HG02943 (cell line): ENCODE results near the gene TSFM.

Source experiments
- ATAC-seq: cut with Tn5 transposase; IDR thresholded peaks from one replicate; pipeline ENCODE4 v1.9.1; 2021; ENCODE audit warnings: mild to moderate bottlenecking, low read depth, moderate library complexity; ENCODE audit not compliant: unreplicated experiment

Gene TSFM

GRCh38 chr12:57829025-57829777 lies 46.6 kb downstream of the TSFM start:
- no peak for ATAC-seq

- ATAC-seq = no peak
Observed at GRCh38 chr12:57830393-57830792, 47.8 kb downstream of the TSFM start.

DNA sequence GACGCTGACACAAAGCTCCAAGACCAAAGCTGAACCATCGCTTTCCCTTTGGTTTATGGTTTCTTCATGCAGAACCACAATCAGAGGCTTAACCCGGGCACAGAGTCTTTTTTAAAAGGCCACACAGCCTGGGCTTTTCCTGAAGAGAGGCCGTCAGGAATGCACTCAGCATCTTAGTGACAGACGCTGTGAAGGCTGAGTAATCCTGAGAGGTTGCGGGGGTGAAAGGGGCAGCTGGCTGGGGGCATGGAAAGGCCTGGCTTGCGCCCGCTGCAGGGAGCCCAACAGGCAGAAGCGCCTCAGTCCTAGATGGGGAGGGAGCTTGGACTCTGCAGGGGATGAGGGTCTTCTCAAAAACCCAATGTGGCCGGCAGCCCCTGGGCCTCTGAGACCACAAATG lies 50.4 kb downstream of the TSFM start:
- ATAC-seq = no peak

DNA sequence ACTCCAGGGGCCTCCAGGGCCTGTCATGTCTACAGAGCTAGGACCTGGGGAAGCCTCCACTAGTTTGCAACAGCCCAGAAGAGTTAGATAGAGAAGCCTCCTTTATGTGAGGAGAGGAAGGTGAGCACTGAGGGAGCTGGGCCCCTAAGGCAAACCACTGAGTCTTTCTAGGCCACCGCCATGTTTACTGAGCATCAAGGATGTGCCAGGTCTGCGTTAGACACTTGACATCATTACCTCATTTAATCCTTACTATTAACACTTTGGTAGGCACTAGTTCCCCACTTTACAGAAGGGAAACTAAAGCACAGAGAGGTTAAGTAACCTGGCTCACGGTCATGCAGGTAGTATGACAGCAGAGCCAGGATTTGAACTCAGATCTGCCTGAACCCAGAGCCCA lies 51.1 kb downstream of the TSFM start:
- no peak for ATAC-seq

DNA sequence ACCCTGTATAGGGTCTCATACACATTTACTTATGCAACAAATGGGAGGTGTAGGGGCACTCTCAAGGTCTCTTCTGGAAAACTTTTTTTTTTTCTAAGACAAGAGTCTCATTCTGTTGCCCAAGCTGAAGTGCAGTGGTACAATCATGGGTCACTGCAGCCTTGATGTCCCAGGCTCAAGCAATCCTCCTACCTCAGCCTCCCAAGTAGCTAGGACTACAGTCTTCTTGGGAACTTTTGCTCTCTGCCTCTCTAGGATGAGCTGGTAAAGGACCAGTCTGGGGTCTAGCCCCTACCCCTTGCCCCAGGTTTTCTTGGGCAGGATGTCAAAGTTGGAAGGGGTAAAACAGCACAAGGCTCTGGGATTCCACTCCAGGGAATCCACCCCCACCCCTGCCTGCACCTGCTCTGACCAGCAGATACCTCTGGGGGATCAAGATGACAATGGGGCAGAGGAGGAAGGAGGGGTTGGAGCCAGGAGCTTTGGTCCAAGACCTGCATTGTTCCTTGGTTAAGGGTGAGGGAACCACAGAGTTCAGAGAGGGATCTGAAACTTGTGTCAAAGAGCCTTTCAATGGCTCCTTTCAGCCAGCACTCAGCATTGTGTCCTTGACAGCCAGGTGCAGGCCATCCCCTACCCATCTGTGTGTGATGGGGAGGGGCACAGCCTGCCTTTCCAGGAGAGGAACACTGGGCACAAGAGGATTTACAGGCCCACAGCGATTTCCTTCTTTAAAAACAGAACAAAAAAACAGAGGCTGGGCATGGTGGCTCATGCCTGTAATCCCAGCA lies 51.7 kb downstream of the TSFM start:
- no peak for ATAC-seq

- no peak for ATAC-seq
Observed at GRCh38 chr12:57835366-57836288, 53.0 kb downstream of the TSFM start.

DNA sequence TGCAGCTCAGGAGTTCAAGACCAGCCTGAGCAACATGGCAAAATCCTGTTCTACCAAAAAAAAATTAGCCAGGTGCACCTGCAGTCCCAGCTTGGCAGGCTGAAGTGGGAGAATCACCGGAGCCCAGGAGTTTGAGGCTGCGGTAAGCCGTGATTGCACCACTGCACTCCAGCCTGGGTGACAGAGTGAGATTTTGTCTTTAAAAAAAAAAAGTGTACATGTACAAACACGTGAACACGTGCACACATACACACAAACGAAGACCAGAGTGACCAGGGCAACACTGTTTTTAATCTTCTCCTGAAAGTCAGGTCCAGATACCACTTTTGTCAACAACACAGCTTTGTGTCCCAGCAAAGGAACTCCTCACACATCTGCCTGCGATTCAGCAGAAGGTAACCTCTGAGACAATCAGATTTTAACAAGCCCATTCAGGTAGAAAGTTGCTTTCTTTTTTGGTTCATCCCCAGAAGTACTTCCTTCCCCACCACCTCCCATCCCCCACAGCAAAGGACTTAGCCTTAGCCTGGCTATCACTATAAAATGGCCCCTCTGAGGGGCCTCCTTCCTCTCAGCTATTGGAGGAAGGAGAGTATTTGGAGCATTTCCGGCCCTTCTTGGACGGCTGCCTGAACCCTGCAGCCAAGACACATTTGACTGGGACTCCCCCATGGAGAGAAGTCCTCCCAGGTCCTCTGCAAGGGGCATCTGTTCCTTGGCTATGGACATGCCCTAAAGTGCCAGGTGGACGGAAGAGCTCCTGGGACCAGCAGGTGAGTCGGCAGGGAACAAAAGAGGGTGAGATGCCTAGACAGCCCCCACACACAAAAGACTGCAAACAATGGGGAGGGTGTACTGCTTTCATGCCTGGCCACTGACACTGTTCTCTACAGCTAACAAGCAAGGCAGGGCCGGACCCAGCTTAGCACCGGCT lies 54.1 kb downstream of the TSFM start:
- peak; percentile 49 for ATAC-seq

DNA sequence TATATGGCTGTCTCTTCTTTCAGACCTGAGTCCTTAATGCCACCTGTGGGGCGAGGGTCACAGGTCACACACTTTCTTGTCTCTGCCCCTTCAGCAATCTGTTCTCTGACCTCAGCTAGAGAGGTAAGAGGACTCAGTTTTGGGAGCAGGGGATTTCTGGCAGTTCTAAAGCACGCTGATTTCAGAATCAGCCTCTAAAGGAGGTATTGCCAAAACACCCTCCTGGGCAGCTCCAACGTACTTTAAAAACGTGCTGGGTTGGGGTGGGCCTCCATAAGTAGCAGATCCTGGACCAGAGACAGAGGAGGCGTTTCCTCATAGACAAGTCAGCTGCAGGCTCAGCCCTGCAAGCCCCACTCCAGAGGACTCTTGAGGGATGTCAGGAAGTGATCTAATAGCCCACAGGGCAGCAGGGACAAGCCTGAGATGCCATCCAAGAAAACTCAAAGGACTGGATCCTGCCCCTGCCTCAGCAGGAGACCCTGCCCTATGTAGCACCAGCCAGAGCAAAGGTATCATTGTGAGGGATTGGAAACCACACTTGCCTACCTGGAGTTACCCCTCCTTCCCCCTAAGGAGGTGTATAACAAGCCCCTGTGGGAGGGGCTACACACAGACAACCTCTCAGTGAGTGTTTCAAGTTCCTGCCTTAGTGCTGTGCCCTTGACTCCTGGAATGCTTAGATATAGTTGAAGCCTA lies 55.4 kb downstream of the TSFM start:
- no peak for ATAC-seq

DNA sequence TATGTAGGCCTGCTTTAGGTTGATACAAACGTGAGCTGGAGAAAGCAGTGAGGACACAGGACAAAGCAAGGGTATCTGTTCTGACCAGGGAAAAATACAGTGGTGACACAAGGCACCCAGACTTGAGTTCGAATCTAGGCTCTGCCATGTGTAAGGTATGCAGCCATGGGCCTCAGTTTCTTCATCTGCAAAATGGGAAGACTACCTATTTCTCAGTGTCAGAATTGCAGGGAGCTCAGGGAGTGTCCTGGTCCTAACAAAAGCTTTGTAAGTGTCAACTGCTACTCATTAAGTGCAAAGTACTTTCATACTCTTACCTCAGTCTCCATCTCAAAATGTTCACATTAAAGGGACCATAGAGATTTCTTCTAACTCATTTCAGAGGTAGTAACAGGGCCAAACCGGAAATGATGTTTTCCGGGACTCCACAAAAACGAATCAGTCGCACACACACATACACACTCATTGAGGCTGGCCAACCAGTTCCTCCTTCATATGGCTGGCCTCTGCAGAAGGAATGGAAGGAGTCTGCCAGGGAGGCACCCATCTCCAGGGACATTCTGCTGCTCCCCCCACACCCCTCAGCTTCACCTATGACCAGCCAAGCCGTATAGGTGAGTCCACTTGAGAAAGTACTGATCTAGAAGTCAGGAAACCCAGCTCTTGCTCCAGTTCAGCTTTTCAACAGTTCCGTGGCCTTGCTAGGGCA lies 56.2 kb downstream of the TSFM start:
- no peak for ATAC-seq

DNA sequence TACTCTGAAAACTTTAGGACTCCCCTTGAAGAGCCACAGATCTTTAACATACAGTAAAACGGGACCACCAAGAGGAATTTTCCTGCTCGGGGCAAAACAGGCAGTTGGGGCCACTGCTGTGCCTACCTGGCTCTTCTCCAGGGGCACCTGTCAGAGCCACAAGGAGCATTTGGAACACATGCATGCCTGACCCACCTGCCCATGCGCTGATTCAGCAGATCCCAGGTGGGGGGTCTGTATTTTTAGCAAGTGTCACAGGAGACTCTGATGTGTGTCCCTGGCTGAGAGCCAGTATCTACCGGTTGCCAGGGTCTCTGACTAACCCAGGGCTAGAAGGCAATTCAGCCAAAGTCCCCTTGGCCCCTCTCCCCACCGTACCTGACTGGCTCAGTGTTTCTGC lies 57.4 kb downstream of the TSFM start:
- no peak for ATAC-seq

DNA sequence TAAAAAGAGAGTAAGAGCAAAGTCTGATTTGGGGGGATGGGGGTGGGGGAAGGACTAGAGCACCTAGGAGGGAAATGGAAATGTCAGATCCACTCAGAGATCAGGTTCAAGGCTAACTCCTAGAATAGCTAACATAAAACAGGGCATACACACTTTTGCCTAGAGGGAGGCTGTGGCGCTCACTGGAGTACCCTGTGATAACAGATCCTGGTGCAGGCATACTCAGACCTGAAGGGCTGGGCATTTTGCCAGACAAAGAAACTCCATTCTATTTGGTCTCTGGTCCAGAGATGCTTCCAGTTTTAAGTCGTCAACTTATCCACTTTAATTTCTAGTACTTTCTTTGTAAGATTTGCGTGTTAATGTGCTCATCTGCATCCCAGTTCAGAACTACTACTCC lies 58.1 kb downstream of the TSFM start:
- ATAC-seq = no peak

DNA sequence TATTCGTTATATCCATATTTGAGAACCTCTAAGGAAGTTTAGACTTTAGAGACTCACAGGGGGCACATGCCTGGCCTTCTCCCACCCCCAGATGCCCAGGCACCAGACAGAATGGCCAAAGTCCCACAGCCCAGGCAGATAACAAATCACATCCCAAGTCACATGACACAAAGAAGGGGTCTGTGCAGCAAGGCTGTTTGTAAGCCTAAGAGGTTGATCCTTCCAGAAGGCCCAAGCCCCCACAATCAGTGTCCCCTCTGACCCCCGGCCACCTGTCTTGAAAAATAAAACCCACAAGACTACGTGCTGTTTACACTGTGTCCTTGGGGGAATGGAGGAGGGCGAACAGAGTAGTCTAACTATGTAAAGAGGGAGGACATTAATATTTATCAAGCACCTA lies 58.9 kb downstream of the TSFM start:
- ATAC-seq = no peak

DNA sequence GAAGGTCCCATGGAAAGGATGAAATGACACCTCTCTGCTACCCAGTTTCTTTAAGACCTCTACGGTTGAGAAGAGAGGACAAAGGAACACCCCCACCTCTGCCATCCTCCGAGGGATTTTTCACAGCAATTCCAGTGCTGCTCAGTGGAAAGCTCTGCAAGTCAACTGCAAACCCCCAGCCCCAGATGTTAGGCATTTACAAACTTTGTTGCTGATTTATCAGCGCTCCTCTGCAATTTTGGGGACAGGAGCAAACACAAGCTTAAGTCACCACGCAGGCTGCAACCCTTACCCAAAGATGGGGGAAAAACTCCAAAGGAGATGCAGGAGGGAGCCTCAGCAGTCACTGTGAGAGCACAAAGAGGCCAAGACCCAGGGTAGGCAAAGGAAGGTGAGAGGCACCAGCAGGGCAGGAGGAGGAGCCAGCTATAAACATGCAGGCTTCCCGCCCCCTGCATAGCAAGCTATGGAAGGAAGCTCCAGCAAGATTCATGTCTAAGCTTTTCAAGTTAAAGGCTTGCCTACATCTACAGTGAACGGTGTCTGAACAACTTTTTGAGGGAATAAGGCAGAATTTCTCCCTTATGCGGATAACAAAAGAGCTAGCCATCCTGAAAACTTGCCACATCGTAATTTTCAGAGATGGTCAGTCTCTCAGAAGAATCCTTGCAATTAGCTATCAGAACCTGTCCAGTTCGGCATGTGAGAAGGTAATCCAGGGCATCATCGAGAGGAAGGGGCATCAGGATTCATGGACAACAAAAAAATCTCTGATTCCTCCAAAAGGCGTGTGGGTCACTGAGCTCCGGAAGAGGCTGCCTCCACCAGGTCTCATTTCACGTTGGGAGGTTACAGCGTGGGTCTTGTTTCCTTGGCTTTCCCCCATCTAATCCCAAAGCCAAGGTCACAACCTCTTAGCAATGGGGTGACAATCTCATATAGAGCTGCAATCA lies 60.0 kb downstream of the TSFM start:
- no peak for ATAC-seq

GRCh38 chr12:57844709-57845477 lies 62.3 kb downstream of the TSFM start:
- ATAC-seq = peak; percentile 1

DNA sequence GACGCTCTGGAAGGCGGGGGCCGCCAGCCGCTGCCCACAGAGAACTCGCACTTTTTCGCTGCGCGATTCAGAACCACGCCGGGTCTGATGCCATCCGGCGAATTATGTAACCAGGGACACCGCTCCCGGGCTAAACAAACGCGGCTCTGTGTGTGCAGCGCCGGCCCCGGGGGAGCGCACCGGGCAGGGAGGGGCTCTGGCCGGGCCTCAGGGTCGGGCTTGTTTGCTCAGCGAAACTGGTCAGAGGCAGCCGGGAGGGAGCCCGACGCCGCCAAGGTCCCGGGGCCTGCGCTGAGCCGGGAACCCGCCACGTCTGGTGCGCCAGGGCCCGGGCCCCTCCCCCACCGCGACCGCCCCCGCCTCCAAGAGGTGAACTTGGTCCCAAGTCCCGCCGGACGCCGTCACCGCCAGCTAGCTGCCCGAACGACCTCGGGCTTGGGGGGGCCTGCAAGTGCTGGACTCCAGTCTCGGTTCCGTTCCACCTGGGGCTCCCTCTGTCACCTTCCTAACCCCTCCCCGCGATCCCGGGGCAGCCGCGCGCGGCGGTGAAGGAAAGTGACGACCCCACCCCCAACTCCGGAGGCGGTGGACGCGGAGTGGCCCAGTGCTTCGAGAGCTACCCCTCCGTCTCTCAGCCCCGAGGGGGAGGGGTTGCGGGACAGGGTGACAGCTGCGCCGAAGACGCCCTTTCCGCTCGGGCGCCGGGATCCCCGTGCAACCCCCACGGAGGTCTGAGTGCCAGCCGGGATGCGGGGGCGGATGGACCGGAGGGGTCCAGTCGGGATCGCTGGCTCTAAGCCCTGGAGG lies 63.1 kb downstream of the TSFM start:
- peak; percentile 37 for ATAC-seq

DNA sequence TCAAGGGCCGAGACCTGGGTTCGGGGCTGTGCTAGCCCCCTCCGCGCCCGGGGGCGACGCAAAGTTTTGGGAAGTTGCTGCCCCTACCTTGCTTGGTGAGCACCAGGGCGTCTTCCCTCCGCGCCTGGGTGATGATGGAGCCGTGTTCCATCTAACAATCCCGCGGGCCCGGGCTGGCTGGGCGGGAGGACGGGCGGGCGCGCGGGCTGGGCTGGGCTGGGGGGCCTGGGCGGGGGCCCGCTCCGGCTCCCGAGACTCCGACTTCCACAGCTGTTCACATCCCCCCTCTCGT lies 63.6 kb downstream of the TSFM start:
- ATAC-seq = peak; percentile 15
